ENCODE data around the gene MSI2.

The MSI2 gene

DNA sequence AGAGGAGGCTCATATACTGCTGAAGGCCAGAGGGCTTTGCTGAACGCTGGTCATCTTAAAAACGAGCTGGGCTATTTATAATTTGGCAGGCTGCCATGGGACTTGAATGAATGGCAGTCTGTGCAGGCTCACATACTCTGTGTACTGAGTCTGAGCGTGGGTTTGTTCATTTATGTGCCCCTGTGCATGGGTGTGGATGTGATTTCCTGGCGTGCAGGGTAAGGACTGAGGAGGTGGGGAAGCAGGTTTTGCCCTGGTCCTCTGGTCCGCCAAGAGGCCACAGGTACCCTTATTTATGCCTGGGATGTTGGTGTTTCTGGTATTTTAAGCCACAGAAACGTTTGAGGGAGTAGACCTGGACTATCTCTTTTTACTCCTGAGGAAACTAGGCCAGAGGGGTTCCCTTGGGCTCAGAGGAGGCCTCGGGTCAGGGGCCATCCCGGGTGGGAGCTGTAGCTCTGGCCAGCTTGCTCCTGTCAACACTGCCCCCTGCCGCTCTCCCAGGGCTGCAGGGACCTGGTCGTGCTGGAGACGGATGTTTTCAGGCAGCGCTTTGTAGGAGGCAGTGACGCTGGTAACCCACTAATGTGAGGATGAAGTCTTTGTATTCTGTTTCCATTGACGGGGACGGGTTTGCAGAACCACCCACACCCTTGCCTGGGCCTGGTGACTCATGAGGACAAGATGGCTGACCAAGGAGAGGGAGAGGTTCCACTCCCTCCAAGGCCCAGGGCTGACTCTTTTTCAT is 184.4 kb downstream of the MSI2 start:
- DNase-seq (ENCODE audit: low read depth in 2 of 2): peak; percentile 55 to 69

- DNase-seq (ENCODE audit: low read depth in 2 of 2): no peak
Observed at GRCh38 chr17:57441270-57441600, 184.9 kb downstream of the MSI2 start.

GRCh38 chr17:57442401-57442823 is 186.1 kb downstream of the MSI2 start:
- no peak for DNase-seq (ENCODE audit: low read depth in 2 of 2)

DNA sequence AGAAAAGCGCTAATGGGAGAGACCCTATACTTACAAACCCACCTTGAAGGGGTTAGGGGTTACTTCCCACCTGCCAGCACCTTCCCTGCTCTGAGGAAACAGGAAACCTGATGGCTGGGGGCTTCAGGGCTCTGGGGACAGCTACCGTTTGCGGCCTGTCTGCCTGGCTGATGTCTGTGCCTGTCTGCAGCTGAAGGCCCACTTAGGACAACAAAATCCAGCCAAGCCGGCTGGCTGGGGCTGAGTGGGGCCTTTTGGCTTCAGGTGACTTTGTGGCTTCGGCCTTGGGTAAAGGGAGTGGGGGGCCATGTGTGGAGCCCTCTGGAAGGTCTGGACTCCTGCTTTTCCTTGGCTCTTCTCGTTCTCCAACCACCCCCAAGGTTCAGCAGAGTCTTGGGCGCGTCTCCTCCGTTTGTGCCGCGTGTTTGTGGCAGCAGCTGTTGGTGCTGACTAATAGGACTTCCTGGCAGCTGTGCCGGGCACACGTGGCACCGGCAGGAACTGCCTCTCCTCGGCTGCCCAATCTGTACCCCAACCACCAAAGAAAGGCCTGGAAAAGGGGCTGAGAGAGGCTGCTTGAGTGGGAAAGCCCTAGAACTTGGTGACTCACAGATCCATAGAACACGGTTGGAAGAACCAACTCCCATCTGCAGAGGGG is 186.7 kb downstream of the MSI2 start:
- peak; percentile 38 to 46 for DNase-seq (ENCODE audit: low read depth in 2 of 2)

DNA sequence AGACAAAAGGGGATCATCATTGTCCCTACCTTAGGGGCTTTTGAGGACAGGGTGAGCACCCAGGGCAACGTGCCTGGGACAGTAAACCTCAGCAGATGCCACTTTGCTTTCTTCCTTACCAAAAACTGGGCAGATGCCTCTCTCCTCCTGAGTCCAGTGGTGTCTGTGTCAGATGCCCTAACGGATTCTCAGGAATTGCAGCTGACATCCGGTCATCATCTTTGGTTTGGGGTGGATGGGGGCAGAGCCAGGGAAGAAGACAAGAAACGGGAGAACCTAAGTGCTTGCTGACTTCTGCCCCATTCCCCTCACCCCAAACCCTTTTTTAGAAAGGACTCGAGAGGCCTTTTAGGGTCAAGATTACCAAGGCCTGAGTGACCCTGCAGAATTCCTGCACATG is 187.5 kb downstream of the MSI2 start:
- DNase-seq (ENCODE audit: low read depth in 2 of 2): no peak

DNA sequence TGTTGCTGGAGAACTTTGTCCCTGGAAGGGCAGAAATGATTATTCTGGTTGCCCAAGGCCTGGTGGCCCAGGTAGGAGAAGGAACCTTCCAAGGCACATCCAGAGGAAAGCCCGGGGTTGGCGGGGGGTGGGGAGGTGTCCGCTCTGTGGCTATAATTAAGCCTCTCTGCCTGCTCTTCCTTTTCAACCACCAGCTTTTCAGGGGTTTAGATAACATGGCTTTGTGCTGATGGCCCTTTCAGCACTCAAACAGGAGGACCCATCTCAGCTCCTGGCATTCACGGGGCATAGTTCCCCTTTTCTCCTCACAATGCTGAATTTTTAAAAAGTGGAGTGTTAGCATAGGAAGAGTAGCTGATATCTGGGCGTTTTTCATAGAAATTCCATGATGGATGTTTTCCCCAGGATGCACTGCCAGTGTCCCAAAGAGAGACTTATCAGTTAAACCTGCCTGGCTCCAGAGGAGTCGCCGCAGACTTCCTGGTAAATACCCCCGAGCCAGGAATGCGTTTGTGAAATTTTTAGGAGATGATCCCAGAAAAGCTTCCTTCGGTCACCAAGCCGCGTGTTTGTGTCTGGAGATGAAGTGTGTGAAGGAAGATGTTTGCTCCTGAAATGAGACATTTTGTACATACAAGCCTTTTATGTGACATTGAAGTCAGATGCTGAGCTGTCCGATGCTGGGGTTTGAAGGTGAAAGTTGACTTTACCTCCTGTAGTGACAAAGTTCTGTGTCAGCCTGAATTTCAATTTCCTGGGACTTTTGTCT is 188.5 kb downstream of the MSI2 start:
- DNase-seq (ENCODE audit: low read depth in 2 of 2): no peak

- no peak for DNase-seq (ENCODE audit: low read depth in 2 of 2)
Observed at GRCh38 chr17:57445772-57446472, 189.6 kb downstream of the MSI2 start.

- no peak for DNase-seq (ENCODE audit: low read depth in 2 of 2)
Observed at GRCh38 chr17:57447357-57447989, 191.2 kb downstream of the MSI2 start.

DNA sequence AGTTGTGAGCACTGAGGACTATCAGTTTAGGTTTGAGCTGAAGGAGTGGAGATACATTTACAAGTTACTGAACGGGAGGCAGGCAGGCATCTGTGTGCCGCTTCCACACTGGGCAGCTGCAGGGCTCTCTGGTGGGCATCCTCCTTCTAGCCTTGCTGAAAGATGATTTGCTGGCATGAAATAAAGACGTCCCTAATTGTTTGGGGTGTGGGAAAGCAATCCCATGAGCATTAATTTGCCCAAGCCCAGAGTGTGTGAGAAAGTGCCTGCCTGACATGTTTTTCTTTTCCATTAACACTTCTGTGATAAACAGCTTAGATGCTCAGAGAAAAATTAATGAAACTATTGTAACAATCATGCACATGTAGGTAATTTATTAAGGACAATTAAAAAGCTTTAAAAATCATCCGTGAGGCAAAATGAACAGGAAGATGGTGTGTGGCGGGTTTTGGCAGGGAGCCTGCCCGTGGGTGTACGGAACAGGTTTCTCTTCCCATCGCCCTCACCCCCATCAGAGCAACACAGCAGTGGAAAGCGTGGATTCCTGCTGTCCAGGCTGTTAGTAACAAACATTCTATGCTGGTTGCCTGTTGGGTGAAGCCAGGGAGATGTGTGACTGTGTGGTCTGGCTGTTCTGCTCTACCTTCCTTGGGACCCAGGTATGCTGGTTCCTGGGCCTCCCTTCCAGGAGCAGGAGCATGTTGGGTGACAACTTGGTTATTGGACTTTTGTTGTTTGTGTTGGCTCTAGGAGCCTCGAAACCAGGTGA is 191.9 kb downstream of the MSI2 start:
- DNase-seq (ENCODE audit: low read depth in 2 of 2): no peak

DNA sequence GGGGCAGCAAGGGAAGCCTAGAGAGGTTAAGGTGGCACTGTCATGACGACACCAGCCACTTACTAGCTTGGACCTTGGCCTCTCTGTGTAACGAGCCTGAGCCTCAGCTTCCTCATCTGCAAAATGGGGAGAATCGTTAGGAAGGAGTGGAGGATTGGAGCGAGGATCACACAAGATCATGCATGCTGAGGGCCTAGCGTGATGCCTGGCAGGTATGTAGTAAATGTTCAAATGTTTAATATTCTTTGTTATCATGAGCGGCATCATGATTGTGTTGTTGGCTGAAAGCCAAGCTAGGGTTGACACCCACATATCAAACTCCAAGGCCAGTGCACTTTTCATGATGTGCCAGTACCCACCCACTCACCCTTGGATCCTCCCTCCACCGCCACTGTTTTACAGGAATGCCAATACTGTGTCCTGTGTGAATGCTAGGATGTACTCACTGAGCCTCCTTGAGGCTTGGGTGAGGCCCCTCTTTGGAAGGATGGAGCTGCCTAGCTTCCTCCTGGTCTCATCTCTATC is 192.5 kb downstream of the MSI2 start:
- no peak for DNase-seq (ENCODE audit: low read depth in 2 of 2)

GRCh38 chr17:57451191-57451590 is 194.9 kb downstream of the MSI2 start:
- no peak for DNase-seq (ENCODE audit: low read depth in 2 of 2)

DNA sequence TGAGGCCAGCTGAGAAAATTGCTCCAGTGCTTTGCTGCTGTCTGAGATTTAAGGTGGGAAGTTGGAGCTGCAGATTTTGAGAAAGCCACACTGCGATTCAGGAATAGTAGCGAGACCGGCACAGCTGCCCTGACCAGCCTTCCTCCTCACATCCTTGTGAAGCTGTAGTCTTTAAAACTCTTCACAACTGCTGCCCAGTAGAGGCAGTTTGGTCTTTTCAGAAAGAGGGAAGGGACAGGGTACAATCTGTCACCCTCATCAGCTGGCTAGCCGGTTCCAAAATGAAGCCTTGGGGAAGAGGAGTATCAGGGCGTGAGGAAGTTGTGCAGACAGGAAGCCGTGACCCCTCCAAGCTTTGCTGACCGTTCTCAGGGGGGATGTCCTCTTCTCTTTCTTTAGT is 195.3 kb downstream of the MSI2 start:
- no peak for DNase-seq (ENCODE audit: low read depth in 2 of 2)

DNA sequence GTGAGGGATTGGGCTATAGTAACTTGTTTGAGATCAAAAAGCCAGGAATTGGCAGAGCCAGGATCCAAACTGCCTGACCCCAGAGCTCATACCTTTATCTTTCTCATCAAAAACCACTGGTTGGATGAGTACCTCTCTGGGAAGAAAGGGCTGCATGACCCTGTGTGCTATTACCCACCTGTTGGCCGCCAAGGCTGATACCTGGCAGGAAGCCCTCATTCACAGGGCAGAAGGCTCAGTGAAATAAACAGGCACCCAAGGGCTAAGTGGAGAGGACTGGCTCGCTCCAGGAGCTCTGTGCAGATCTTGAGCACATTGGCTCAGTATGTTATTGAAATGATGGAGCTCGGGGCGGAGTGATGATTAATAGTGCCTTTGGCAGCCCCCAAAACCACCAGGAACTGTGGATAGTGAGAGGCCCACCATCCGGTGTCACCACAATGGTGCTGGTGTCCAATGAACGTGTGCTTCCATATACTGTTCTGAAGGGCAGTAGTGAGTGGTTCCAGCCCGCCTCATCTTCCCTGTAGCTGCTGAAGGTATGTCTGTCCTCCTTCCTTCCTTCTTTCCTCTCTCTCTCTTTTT is 197.6 kb downstream of the MSI2 start:
- no peak for DNase-seq (ENCODE audit: low read depth in 2 of 2)

GRCh38 chr17:57454729-57455062 is 198.4 kb downstream of the MSI2 start:
- no peak for DNase-seq (ENCODE audit: low read depth in 2 of 2)

DNA sequence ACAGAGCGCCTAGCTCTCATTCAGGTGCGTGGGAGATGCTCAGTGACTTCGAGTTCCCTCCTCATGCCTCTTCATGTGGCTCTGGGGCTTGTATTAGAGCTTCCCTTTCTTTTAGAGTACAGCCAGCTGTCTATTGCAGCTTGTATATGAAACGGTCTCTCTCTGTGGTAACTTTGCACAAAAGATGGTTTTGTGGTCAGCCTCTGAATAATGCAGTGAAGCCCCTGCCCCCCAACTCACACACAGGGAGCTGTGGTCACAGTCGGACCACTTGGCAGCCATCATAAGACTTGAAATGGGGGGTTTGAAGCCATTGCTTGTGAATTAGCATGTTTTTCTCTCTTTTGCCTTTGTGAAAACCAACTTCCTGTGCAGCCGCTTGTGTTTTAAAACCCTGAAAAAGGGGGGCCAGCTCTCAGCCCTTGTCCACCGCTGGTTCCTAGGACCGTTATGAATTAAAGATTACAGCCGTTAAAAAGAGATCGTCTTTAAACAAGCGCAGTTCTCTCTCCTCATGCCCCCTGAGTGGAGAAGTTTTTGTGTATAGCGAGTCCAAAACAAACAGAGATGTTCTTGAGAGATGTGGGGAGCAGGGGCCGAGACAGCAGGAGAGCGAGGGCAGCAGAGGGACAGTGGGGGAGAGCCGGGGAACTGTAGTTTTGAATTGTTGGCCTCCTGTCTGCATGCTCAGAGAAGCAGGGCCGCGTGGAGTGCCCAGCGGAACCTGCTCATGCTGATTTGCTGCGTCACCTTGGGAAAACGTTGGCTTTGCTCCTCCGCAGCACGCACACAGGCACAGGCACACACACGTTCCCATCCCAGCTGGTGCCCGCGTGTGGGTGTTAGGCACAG is 199.0 kb downstream of the MSI2 start:
- DNase-seq (ENCODE audit: low read depth in 2 of 2): no peak

GRCh38 chr17:57456622-57457021 is 200.3 kb downstream of the MSI2 start:
- no peak for DNase-seq (ENCODE audit: low read depth in 2 of 2)

DNA sequence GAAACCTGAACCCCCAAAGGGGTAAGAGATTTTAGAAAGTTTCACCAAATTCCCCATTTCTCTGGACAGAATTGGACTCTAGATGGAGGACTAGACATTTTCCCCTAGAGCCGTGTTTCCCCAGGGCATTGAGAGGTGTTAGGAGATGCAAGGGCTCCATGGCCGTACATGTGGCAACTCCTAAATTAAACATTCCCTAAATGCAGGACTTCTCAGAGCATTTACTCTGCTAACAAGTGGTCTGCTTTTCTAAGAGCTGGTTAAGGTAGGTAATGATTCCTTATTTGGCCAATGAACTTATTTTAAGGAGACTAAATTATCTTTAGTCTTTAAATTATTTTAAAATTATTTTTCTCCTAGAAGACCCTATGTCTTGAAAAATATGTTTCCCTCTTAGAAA is 200.9 kb downstream of the MSI2 start:
- DNase-seq (ENCODE audit: low read depth in 2 of 2): no peak

DNA sequence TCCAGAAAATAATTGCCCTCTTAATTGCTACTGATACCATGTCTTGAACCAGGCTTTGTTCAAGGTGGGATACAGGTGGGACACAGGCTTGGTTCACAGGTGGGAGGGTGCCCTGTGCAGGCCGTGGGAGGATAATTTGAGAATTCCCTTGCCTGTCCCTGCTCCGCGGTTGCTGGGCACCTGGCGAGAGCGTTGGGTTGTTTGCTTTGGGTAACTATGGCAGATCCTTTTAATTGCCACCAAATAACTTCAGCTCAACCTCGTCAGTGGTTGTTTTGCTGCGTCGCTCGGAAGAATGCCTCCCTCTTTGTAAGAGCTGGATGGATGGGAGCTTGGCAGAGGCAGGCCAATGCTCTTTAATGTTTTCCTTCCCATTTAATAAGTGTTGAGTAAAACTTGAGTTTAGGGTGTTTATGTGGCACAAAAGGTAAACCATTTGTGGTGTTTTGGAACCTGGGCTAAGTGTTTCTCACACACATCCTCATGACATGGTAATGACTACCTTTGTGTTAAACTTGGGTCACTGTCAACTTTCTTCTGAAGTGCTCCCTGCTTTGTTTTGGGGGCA is 202.5 kb downstream of the MSI2 start:
- DNase-seq (ENCODE audit: low read depth in 2 of 2): no peak

- DNase-seq (ENCODE audit: low read depth in 2 of 2): no peak
Observed at GRCh38 chr17:57459286-57459915, 203.1 kb downstream of the MSI2 start.

Data from stimulated activated CD8-positive, alpha-beta memory T cell treated with anti-CD3 and anti-CD28 coated beads, Interleukin-15, amount 100 ng/mL, for 4 hours (primary cell).